Nucleus accumbens (tissue), 56 donors: Measurements from ENCODE around the gene TGFB2.
"Not testable (repeated sequence)": the region's sequence is repeated elsewhere in the genome, so short reads cannot be mapped to it uniquely, and the experiment has no call there.

ENCODE experiments used
- DNase-seq, 56 donors: peaks; one replicate each; lab custom pipeline; 2025; lab: John Stamatoyannopoulos, UW

Gene TGFB2

GRCh38 chr1:218344814-218345672 is at the start of gene TGFB2:
TSS of gene TGFB2 (plus strand) at chr1:218345336. CDS start at chr1:218346702, 1,366 bp downstream.
- peak in 32 of 56 donors; percentile 12 to 66 (median 47) for DNase-seq

- DNase-seq = no peak
Measured at GRCh38 chr1:218296162-218296561, 49.0 kb upstream of the TGFB2 start.

GRCh38 chr1:218297461-218297860 is 47.7 kb upstream of the TGFB2 start:
- DNase-seq = no peak

GRCh38 chr1:218297867-218298266 is 47.3 kb upstream of the TGFB2 start:
- no peak for DNase-seq

- DNase-seq = no peak
Measured at GRCh38 chr1:218298398-218298797, 46.7 kb upstream of the TGFB2 start.

GRCh38 chr1:218299416-218299815 is 45.7 kb upstream of the TGFB2 start:
- DNase-seq = no peak

GRCh38 chr1:218301217-218301616 is 43.9 kb upstream of the TGFB2 start:
- DNase-seq = no peak

GRCh38 chr1:218302155-218302554 is 43.0 kb upstream of the TGFB2 start:
- DNase-seq = no peak

- no peak for DNase-seq
Measured at GRCh38 chr1:218303176-218303879, 41.8 kb upstream of the TGFB2 start.

- DNase-seq = peak in 5 of 56 donors; percentile 5 to 60 (median 29)
Measured at GRCh38 chr1:218304281-218305039, 40.7 kb upstream of the TGFB2 start.

- DNase-seq = no peak
Measured at GRCh38 chr1:218305472-218306064, 39.6 kb upstream of the TGFB2 start.

GRCh38 chr1:218312509-218312908 is 32.6 kb upstream of the TGFB2 start:
- DNase-seq = no peak

GRCh38 chr1:218314316-218314715 is 30.8 kb upstream of the TGFB2 start:
- no peak for DNase-seq

- no peak for DNase-seq
Measured at GRCh38 chr1:218315638-218316037, 29.5 kb upstream of the TGFB2 start.

GRCh38 chr1:218317061-218317460 is 28.1 kb upstream of the TGFB2 start:
- no peak for DNase-seq

GRCh38 chr1:218320182-218320581 is 25.0 kb upstream of the TGFB2 start:
- DNase-seq = not testable (repeated sequence)

GRCh38 chr1:218322762-218323161 is 22.4 kb upstream of the TGFB2 start:
- DNase-seq = no peak

- DNase-seq = no peak
Measured at GRCh38 chr1:218323568-218324225, 21.4 kb upstream of the TGFB2 start.

GRCh38 chr1:218324226-218324580 is 20.9 kb upstream of the TGFB2 start:
- DNase-seq = no peak

- DNase-seq = no peak
Measured at GRCh38 chr1:218328769-218329168, 16.4 kb upstream of the TGFB2 start.
